ENCODE measurements around the gene ZNF267.
"Not testable (repeated sequence)": the region's sequence is repeated elsewhere in the genome, so short reads cannot be mapped to it uniquely, and the experiment has no call there.

- TF ChIP-seq CTCF (IDR thresholded peaks at IDR 0.05); POLR2A (IDR thresholded peaks at IDR 0.05); POLR2AphosphoS5 (IDR thresholded peaks at IDR 0.05; ENCODE audit: insufficient read depth in 1 of 2, low read depth in 1 of 2): not testable (repeated sequence)
Measured at GRCh38 chr16:31904571-31904970, 31.0 kb downstream of the ZNF267 start.

All from vagina (tissue), 2 donors.